HG03520 (cell line): ENCODE data around the gene VWA5B1.

ENCODE experiments used
- ATAC-seq: cut with Tn5 transposase; IDR thresholded peaks from one replicate; pipeline ENCODE4 v1.9.1; 2021; ENCODE audit warnings: mild to moderate bottlenecking, moderate library complexity; ENCODE audit not compliant: unreplicated experiment

VWA5B1 gene

GRCh38 chr1:20385630-20386029 lies 95.0 kb downstream of the VWA5B1 start:
- ATAC-seq: no peak

- no peak for ATAC-seq
Observed at GRCh38 chr1:20386323-20387081, 95.8 kb downstream of the VWA5B1 start.

GRCh38 chr1:20389571-20389970 lies 98.9 kb downstream of the VWA5B1 start:
- ATAC-seq: no peak

GRCh38 chr1:20390589-20391331 lies 100.1 kb downstream of the VWA5B1 start:
- ATAC-seq: no peak

GRCh38 chr1:20395255-20395654 lies 104.6 kb downstream of the VWA5B1 start:
- ATAC-seq: no peak

GRCh38 chr1:20398744-20399143 lies 108.1 kb downstream of the VWA5B1 start:
- ATAC-seq: no peak

- ATAC-seq: no peak
Observed at GRCh38 chr1:20399196-20399595, 108.5 kb downstream of the VWA5B1 start.

GRCh38 chr1:20399606-20400180 lies 109.0 kb downstream of the VWA5B1 start:
- no peak for ATAC-seq

- no peak for ATAC-seq
Observed at GRCh38 chr1:20400341-20401177, 109.9 kb downstream of the VWA5B1 start.

GRCh38 chr1:20401405-20402010 lies 110.8 kb downstream of the VWA5B1 start:
- ATAC-seq: no peak

GRCh38 chr1:20402585-20403422 lies 112.1 kb downstream of the VWA5B1 start:
- no peak for ATAC-seq

GRCh38 chr1:20403423-20404145 lies 112.9 kb downstream of the VWA5B1 start:
- ATAC-seq: no peak

- ATAC-seq: no peak
Observed at GRCh38 chr1:20404466-20404865, 113.8 kb downstream of the VWA5B1 start.
